Measurements from ENCODE around the gene CTNNA2. TPM values are rescaled to one million over a fixed set of nuclear protein-coding genes. Genes with fewer than 3 reads are reported as not detected.

CTNNA2 gene
- total RNA-seq, 1 donor from 2014 or later = not detected

GRCh38 chr2:80153768-80154167, 640.9 kb downstream of the CTNNA2 start:
- no peak overlapping the region for H3K4me3 ChIP-seq
- no peaks in the 10 kb centered on the region for H3K9me3 ChIP-seq
- intact Hi-C loops (cut with DNase I) = no loop called here
- no peak for ATAC-seq
- no peaks in the 10 kb centered on the region for H3K27me3 ChIP-seq
- TF ChIP-seq CTCF (IDR thresholded peaks at IDR 0.05) = no peak
- DNase-seq = no peak
- H3K36me3 ChIP-seq = no peaks in the 10 kb centered on the region
- H3K27ac ChIP-seq = no peak overlapping the region
- no peaks in the 10 kb centered on the region for H3K4me1 ChIP-seq

GRCh38 chr2:80154231-80154915, 641.5 kb downstream of the CTNNA2 start:
- TF ChIP-seq CTCF (IDR thresholded peaks at IDR 0.05) = no peak
- Histone ChIP-seq H3K27me3 (no peaks in the 10 kb centered on the region), H3K27ac (no peak overlapping the region), H3K4me1 (no peaks in the 10 kb centered on the region), H3K36me3 (no peaks in the 10 kb centered on the region), H3K9me3 (no peaks in the 10 kb centered on the region), H3K4me3 (no peak overlapping the region)
- DNase-seq (no peak), ATAC-seq (no peak)
- intact Hi-C loops (cut with DNase I) = no loop called here

GRCh38 chr2:80164375-80164774, 651.5 kb downstream of the CTNNA2 start:
- Histone ChIP-seq H3K4me3 (no peak overlapping the region), H3K4me1 (no peaks in the 10 kb centered on the region), H3K9me3 (no peaks in the 10 kb centered on the region), H3K27me3 (no peaks in the 10 kb centered on the region), H3K27ac (no peak overlapping the region), H3K36me3 (no peaks in the 10 kb centered on the region)
- ATAC-seq = no peak
- intact Hi-C loops (cut with DNase I) = no loop called here
- TF ChIP-seq CTCF (IDR thresholded peaks at IDR 0.05) = no peak
- no peak for DNase-seq

GRCh38 chr2:80166483-80167171, 653.8 kb downstream of the CTNNA2 start:
- Histone ChIP-seq H3K36me3 (no peaks in the 10 kb centered on the region), H3K4me3 (no peak overlapping the region), H3K4me1 (no peaks in the 10 kb centered on the region), H3K9me3 (no peaks in the 10 kb centered on the region), H3K27me3 (no peaks in the 10 kb centered on the region), H3K27ac (no peak overlapping the region)
- ATAC-seq (no peak), DNase-seq (no peak)
- intact Hi-C loops (cut with DNase I) = no loop called here
- TF ChIP-seq CTCF (IDR thresholded peaks at IDR 0.05) = no peak

GRCh38 chr2:80167284-80167808, 654.5 kb downstream of the CTNNA2 start:
- Histone ChIP-seq H3K9me3 (no peaks in the 10 kb centered on the region), H3K27me3 (no peaks in the 10 kb centered on the region), H3K4me1 (no peaks in the 10 kb centered on the region), H3K36me3 (no peaks in the 10 kb centered on the region), H3K27ac (no peak overlapping the region), H3K4me3 (no peak overlapping the region)
- intact Hi-C loops (cut with DNase I) = no loop called here
- DNase-seq (no peak), ATAC-seq (no peak)
- TF ChIP-seq CTCF (IDR thresholded peaks at IDR 0.05) = no peak

All from upper lobe of right lung (tissue), 1 donor.